ENCODE measurements around the gene FAAP100. TPM values are rescaled to one million over a fixed set of nuclear protein-coding genes. Genes with fewer than 3 reads are reported as not detected.

FAAP100 gene
- polyA plus RNA-seq, 1 of the 3 experiments (the other 2 are of a cell fraction), result 18.9 TPM

DNA sequence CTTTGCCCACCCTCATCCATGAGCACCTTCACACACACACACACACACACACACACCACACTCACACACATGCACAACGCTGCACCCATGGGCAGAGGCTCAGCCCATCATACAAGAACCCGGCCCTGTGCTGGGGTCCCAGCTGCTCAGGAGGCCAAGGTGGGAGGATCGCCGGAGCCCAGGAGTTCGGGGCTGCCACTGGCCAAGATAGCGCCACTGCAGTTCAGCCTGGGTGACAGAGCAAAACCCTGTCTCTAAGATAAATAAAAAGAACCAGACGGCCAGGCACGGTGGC is 27.3 kb downstream of the FAAP100 start:
- Histone ChIP-seq H3K27me3 (ENCODE audit: insufficient read depth) (no peaks in the 10 kb centered on the region), H3K36me3 (replicated peaks in 1 of 2; ENCODE audit: control insufficient read depth in 1 of 2, insufficient read depth in 2 of 2, low read length in 1 of 2) (no peaks in the 10 kb centered on the region), H3F3A (replicated peaks; ENCODE audit: insufficient read depth) (peaks cover 29% of the 10 kb centered on the region), H3K9ac (no peak overlapping the region), H4K20me1 (ENCODE audit: insufficient read depth) (peaks cover 37% of the 10 kb centered on the region), H3K27ac (ENCODE audit: low read depth in 2 of 2, low read length in 1 of 2) (no peak overlapping the region), H3K9me3 (no peaks in the 10 kb centered on the region), H3K4me3 (ENCODE audit: low read depth in 2 of 2, low read length in 1 of 2) (no peak overlapping the region), H2AFZ (ENCODE audit: low read depth) (no peak overlapping the region), H3K9me2 (no peaks in the 10 kb centered on the region), H3K4me1 (ENCODE audit: control insufficient read depth in 1 of 2, insufficient read depth in 2 of 2, low read depth in 1 of 2, low read length in 1 of 2) (peaks cover 0 to 16% of the 10 kb centered on the region in 2 experiments; a peak in 1 of 4 replicates), H3K4me2 (no peak overlapping the region), H3K79me2 (ENCODE audit: insufficient read depth) (peaks cover 15% of the 10 kb centered on the region; the same call in 1 of the 2 replicates)
- 95% methylated on average over 8 of the region's 8 CpGs for WGBS (ENCODE audit: low lambda C conversion rate)
- no peak for DNase-seq
- TF ChIP-seq, protein P1, sequence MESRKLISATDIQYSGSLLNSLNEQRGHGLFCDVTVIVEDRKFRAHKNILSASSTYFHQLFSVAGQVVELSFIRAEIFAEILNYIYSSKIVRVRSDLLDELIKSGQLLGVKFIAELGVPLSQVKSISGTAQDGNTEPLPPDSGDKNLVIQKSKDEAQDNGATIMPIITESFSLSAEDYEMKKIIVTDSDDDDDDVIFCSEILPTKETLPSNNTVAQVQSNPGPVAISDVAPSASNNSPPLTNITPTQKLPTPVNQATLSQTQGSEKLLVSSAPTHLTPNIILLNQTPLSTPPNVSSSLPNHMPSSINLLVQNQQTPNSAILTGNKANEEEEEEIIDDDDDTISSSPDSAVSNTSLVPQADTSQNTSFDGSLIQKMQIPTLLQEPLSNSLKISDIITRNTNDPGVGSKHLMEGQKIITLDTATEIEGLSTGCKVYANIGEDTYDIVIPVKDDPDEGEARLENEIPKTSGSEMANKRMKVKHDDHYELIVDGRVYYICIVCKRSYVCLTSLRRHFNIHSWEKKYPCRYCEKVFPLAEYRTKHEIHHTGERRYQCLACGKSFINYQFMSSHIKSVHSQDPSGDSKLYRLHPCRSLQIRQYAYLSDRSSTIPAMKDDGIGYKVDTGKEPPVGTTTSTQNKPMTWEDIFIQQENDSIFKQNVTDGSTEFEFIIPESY (IDR thresholded peaks at IDR 0.05; ENCODE audit: borderline replicate concordance, low read depth), result no peak
- TF ChIP-seq MEF2A (IDR thresholded peaks at IDR 0.05; ENCODE audit: borderline replicate concordance, low read depth) (no peak), RAD21 (IDR thresholded peaks at IDR 0.05; ENCODE audit: low read length) (no peak), RFX5 (IDR thresholded peaks at IDR 0.05; ENCODE audit: low read length) (no peak), RXRA (IDR thresholded peaks at IDR 0.05; ENCODE audit: borderline replicate concordance, low read depth) (no peak), FOXM1 (IDR thresholded peaks at IDR 0.05; ENCODE audit: low read depth) (no peak), GABPA (IDR thresholded peaks at IDR 0.05; ENCODE audit: low read depth) (no peak), FOSL2 (IDR thresholded peaks at IDR 0.05; ENCODE audit: borderline replicate concordance, low read depth) (no peak), TEAD4 (IDR thresholded peaks at IDR 0.05; ENCODE audit: borderline replicate concordance, insufficient read depth) (no peak), TCF12 (IDR thresholded peaks at IDR 0.05) (no peak), NFIC (IDR thresholded peaks at IDR 0.05; ENCODE audit: borderline replicate concordance) (no peak)
- TF ChIP-seq, protein P2, sequence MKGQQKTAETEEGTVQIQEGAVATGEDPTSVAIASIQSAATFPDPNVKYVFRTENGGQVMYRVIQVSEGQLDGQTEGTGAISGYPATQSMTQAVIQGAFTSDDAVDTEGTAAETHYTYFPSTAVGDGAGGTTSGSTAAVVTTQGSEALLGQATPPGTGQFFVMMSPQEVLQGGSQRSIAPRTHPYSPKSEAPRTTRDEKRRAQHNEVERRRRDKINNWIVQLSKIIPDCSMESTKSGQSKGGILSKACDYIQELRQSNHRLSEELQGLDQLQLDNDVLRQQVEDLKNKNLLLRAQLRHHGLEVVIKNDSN (IDR thresholded peaks at IDR 0.05; ENCODE audit: borderline replicate concordance, low read depth), result no peak
- TF ChIP-seq, protein P3, sequence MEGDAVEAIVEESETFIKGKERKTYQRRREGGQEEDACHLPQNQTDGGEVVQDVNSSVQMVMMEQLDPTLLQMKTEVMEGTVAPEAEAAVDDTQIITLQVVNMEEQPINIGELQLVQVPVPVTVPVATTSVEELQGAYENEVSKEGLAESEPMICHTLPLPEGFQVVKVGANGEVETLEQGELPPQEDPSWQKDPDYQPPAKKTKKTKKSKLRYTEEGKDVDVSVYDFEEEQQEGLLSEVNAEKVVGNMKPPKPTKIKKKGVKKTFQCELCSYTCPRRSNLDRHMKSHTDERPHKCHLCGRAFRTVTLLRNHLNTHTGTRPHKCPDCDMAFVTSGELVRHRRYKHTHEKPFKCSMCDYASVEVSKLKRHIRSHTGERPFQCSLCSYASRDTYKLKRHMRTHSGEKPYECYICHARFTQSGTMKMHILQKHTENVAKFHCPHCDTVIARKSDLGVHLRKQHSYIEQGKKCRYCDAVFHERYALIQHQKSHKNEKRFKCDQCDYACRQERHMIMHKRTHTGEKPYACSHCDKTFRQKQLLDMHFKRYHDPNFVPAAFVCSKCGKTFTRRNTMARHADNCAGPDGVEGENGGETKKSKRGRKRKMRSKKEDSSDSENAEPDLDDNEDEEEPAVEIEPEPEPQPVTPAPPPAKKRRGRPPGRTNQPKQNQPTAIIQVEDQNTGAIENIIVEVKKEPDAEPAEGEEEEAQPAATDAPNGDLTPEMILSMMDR (IDR thresholded peaks at IDR 0.05), result no peak
- TF ChIP-seq, protein P4, sequence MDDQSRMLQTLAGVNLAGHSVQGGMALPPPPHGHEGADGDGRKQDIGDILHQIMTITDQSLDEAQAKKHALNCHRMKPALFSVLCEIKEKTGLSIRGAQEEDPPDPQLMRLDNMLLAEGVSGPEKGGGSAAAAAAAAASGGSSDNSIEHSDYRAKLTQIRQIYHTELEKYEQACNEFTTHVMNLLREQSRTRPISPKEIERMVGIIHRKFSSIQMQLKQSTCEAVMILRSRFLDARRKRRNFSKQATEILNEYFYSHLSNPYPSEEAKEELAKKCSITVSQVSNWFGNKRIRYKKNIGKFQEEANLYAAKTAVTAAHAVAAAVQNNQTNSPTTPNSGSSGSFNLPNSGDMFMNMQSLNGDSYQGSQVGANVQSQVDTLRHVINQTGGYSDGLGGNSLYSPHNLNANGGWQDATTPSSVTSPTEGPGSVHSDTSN (IDR thresholded peaks at IDR 0.05), result no peak
- TF ChIP-seq, protein P5, sequence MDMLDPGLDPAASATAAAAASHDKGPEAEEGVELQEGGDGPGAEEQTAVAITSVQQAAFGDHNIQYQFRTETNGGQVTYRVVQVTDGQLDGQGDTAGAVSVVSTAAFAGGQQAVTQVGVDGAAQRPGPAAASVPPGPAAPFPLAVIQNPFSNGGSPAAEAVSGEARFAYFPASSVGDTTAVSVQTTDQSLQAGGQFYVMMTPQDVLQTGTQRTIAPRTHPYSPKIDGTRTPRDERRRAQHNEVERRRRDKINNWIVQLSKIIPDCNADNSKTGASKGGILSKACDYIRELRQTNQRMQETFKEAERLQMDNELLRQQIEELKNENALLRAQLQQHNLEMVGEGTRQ (IDR thresholded peaks at IDR 0.05; ENCODE audit: borderline replicate concordance, low read depth, low read length), result no peak
- CTCF ChIA-PET, result no interaction called here
- POLR2A ChIA-PET, result no interaction called here
